H1 (cell line): ENCODE measurements around the gene NCKIPSD. TPM values are rescaled to one million over a fixed set of nuclear protein-coding genes. Genes with fewer than 3 reads are reported as not detected.

ENCODE experiments used
- ASH2L ChIP-seq: fragments of 200-600, 300-600 bp; sonication (generic); IDR thresholded peaks from one replicate; pipeline ENCODE4 v1.7.1; 2017; ENCODE audit warnings: low read length
- BCL11A ChIP-seq, 2 experiments: IDR thresholded peaks; one replicate each; pipeline ENCODE4 v1.6.1; 2011; ENCODE audit warnings: low read depth in 2 of 2, low read length in 2 of 2, mild to moderate bottlenecking in 2 of 2
- CBX5 ChIP-seq: fragments of 300-800, 300-1000 bp; sonication (generic); IDR thresholded peaks from 2 replicates; pipeline ENCODE4 v1.7.1; 2016; ENCODE audit warnings: antibody characterized with exemption, low read length, low read depth
- EP300 ChIP-seq, 2 experiments: IDR thresholded peaks; 1 replicate in 1 of 2; 2 replicates in 1 of 2; pipeline ENCODE4 v1.6.1; 2011 to 2012; ENCODE audit warnings: low read depth in 2 of 2, low read length in 2 of 2, mild to moderate bottlenecking in 2 of 2, borderline replicate concordance in 1 of 2, inconsistent platforms in 1 of 2, moderate library complexity in 1 of 2
- EZH2 ChIP-seq: fragments of 200-600 bp; sonication (generic); IDR thresholded peaks from 2 replicates; pipeline ENCODE4 v1.7.1; 2012; ENCODE audit warnings: low read depth, mild to moderate bottlenecking, moderate library complexity, low read length, inconsistent platforms; ENCODE audit not compliant: severe bottlenecking
- FOSL1 ChIP-seq: IDR thresholded peaks from 2 replicates; pipeline ENCODE4 v1.6.1; 2011; ENCODE audit warnings: mild to moderate bottlenecking, low read depth, low read length, moderate library complexity; ENCODE audit not compliant: insufficient read depth
- KDM1A ChIP-seq: fragments of 200-600, 300-600 bp; sonication (generic); IDR thresholded peaks from 2 replicates; pipeline ENCODE4 v1.7.1; 2016; ENCODE audit warnings: mild to moderate bottlenecking, low read length, borderline replicate concordance
- POLR2A ChIP-seq, 2 experiments: IDR thresholded peaks; 1 replicate in 1 of 2; 2 replicates in 1 of 2; pipeline ENCODE4 v1.6.1; 2011; ENCODE audit warnings: low read depth in 2 of 2, low read length in 2 of 2, mild to moderate bottlenecking in 2 of 2; ENCODE audit errors: control extremely low read depth in 1 of 2
- RBBP5 ChIP-seq: IDR thresholded peaks from 2 replicates; pipeline ENCODE4 v1.7.1; 2012; ENCODE audit warnings: low read depth, mild to moderate bottlenecking, inconsistent platforms, low read length, moderate library complexity, borderline replicate concordance
- SP2 ChIP-seq: IDR thresholded peaks from 2 replicates; pipeline ENCODE4 v1.6.1; 2012; ENCODE audit warnings: mild to moderate bottlenecking, low read length, inconsistent platforms
- TAF1 ChIP-seq: IDR thresholded peaks from 2 replicates; pipeline ENCODE4 v1.6.1; 2011; ENCODE audit warnings: mild to moderate bottlenecking, low read depth, low read length
- TAF7 ChIP-seq: optimal IDR thresholded peaks from 2 replicates; pipeline ENCODE3; 2011; ENCODE audit warnings: low read depth, mild to moderate bottlenecking, inconsistent platforms, low read length, moderate library complexity, borderline replicate concordance
- polyA plus RNA-seq, 7 experiments: library from polyadenylated mRNA; depleted of rRNA in 3 of 7; stranded (reverse) in 5 of 7; unstranded in 2 of 7; fragments of >200 nt in 5 of 7; fragments of 200-250 nt in 2 of 7; gene quantifications; 1 replicate in 5 of 7; 2 replicates in 1 of 7; 4 replicates in 1 of 7; pipeline versions ENCODE4 v1.2.1 to v1.2.3, GENCODE V29; 2011 to 2013; ENCODE audit warnings: missing spikeins in 2 of 7, mixed read lengths in 2 of 7
- total RNA-seq: library from RNA; stranded (reverse); fragmentation: NEBNext Ultra II Directional; extraction: Animal tissue kit (Norgen Biotek cat#: 25700); gene quantifications from 2 replicates; pipeline ENCODE4 v1.2.1, GENCODE V29; 2021
- TF ChIP-seq, protein P1 (sequence below): IDR thresholded peaks from 2 replicates; pipeline ENCODE4 v1.6.1; 2012; ENCODE audit warnings: inconsistent platforms

NCKIPSD gene
- total and polyA plus RNA-seq, 2 of the 8 experiments (the other 6 are each of a cell fraction or from before 2014, with no cell fraction given): 34.7 to 91.8 TPM

DNA sequence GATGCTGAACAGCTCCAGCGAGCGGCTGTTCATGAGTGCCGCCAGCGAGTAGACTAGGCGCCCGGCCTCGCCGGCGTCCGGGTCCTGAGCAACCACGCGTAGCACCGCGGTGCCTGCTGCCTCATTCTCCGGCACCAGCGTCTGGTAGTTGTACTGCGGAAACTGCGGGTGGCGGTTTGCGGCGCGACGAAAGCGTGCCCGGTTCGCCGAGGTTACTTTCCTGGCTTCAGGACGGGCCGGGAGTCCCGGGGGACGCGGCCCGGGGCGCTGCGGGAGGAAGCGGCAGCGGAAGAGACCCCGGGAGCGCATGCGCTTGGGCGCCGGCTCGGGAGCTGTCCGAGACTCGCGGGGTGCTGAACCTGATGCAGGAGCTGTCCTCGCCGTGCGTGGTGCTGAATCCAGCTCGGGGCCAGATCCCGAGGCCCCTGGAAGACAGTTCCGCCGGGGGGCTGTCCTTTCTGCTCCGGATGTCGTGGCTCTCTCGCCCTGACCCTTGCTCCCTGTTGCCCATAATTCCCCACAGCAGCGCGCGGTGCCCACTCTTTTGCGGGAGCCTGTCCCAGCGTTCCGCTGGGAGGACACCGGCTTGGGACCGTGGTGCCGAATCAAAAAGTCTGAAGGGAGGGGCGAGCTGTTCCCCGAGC is 24.1 kb downstream of the NCKIPSD start (continued):
- TF ChIP-seq KDM1A (no peak), TAF1 (0 out of 2 replicates have a peak, but pooled peaks have one; percentile 24), ASH2L (peak; percentile 37), SP2 (no peak), EP300 (IDR thresholded peaks at IDR 0.05; ENCODE audit: borderline replicate concordance in 1 of 2, low read depth in 2 of 2, low read length in 2 of 2) (no peak), EZH2 (no peak), CBX5 (no peak), FOSL1 (no peak), POLR2A (IDR thresholded peaks at IDR 0.05; ENCODE audit: control extremely low read depth in 1 of 2, low read depth in 2 of 2, low read length in 2 of 2) (no peak), BCL11A (IDR thresholded peaks at IDR 0.05; ENCODE audit: low read depth in 2 of 2, low read length in 2 of 2) (no peak), TAF7 (peak; percentile 97), RBBP5 (0 out of 2 replicates have a peak, but pooled peaks have one; percentile 22)
- TF ChIP-seq, protein P1, sequence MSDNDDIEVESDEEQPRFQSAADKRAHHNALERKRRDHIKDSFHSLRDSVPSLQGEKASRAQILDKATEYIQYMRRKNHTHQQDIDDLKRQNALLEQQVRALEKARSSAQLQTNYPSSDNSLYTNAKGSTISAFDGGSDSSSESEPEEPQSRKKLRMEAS: peak; percentile 94
